H1 (cell line): ENCODE data around the gene ASTL. TPM values are rescaled to one million over a fixed set of nuclear protein-coding genes. Genes with fewer than 3 reads are reported as not detected.

ENCODE experiments used
- CTCF ChIA-PET: fragments of 300-600 bp; sonication (Branson Sonifier 250); formaldehyde crosslinking; loops from one replicate; lab custom pipeline; 2021; ENCODE audit not compliant: partially characterized antibody; lab: Charles Lee
- POLR2A ChIA-PET: fragments of 300-600 bp; sonication (Branson Sonifier 250); formaldehyde crosslinking; loops from one replicate; lab custom pipeline; 2021; ENCODE audit warnings: inconsistent platforms; ENCODE audit not compliant: partially characterized antibody; lab: Charles Lee
- DNase-seq, 2 experiments: peaks; one replicate each; pipeline versions ENCODE4 v3.0.0 to v3.0.0-alpha.2; 2010 to 2022; ENCODE audit warnings: low spot score in 2 of 2, low read depth in 1 of 2, mixed read lengths in 1 of 2
- FAIRE-seq: peaks from 2 replicates; lab custom pipeline; 2011; peaks lifted over from hg19 to GRCh38; lab: Jason Lieb, UNC
- H2AFZ ChIP-seq: 2 replicates; pipeline ENCODE4 v1.8.1; 2012; ENCODE audit warnings: low read length, inconsistent platforms
- H2AK5ac ChIP-seq: 2 replicates; pipeline ENCODE4 v1.6.1; 2013; ENCODE audit warnings: low read depth, low read length
- H2BK120ac ChIP-seq: replicated peaks from 2 replicates; pipeline ENCODE3; 2013; ENCODE audit warnings: low read depth, low read length, inconsistent platforms
- H2BK12ac ChIP-seq: 2 replicates; pipeline ENCODE4 v1.6.1; 2013; ENCODE audit warnings: low read depth, low read length
- H2BK15ac ChIP-seq: 2 replicates; pipeline ENCODE4 v1.6.1; 2013; ENCODE audit warnings: low read length
- H2BK20ac ChIP-seq: 2 replicates; pipeline ENCODE4 v1.6.1; 2013; ENCODE audit warnings: low read length
- H2BK5ac ChIP-seq: 2 replicates; pipeline ENCODE4 v1.6.1; 2013; ENCODE audit warnings: low read depth, low read length
- H3K14ac ChIP-seq: 2 replicates; pipeline ENCODE4 v1.6.1; 2013; ENCODE audit warnings: inconsistent platforms; ENCODE audit not compliant: insufficient read length
- H3K18ac ChIP-seq: 2 replicates; pipeline ENCODE4 v1.6.1; 2013; ENCODE audit warnings: low read length; ENCODE audit errors: extremely low read depth
- H3K23ac ChIP-seq: 2 replicates; pipeline ENCODE4 v1.6.1; 2013; ENCODE audit warnings: inconsistent platforms; ENCODE audit not compliant: insufficient read length
- H3K23me2 ChIP-seq: 2 replicates; pipeline ENCODE4 v1.6.1; 2013; ENCODE audit warnings: low read depth, low read length
- H3K27ac ChIP-seq: 2 replicates; pipeline ENCODE4 v1.6.1; 2011; ENCODE audit warnings: low read depth, low read length, inconsistent platforms
- H3K27me3 ChIP-seq, 4 experiments: replicated peaks in 1 of 4; 1 replicate in 1 of 4; 2 replicates in 3 of 4; pipeline versions ENCODE4 v1.6.1 to v1.8.1; 2011 to 2013; ENCODE audit warnings: low read length in 3 of 4, mild to moderate bottlenecking in 3 of 4, inconsistent platforms in 2 of 4, mixed read lengths in 2 of 4, moderate library complexity in 1 of 4; ENCODE audit not compliant: control insufficient read depth in 3 of 4, insufficient read depth in 3 of 4; ENCODE audit errors: extremely low read depth in 1 of 4
- H3K36me3 ChIP-seq, 4 experiments: 2 replicates each; pipeline versions ENCODE4 v1.6.1 to v1.8.1; 2011 to 2013; ENCODE audit warnings: mild to moderate bottlenecking in 4 of 4, low read length in 3 of 4, moderate library complexity in 2 of 4, control low read depth in 1 of 4, inconsistent platforms in 1 of 4; ENCODE audit not compliant: insufficient read depth in 4 of 4, control insufficient read depth in 2 of 4
- H3K4ac ChIP-seq: replicated peaks from 2 replicates; pipeline ENCODE3; 2013; ENCODE audit warnings: low read length, low read depth, mixed read lengths, inconsistent platforms; ENCODE audit not compliant: insufficient read length
- H3K4me1 ChIP-seq, 4 experiments: replicated peaks in 1 of 4; 1 replicate in 1 of 4; 2 replicates in 3 of 4; pipeline versions ENCODE4 v1.6.1 to v1.8.1; 2011 to 2013; ENCODE audit warnings: low read length in 3 of 4, inconsistent platforms in 2 of 4, mixed read lengths in 1 of 4; ENCODE audit not compliant: insufficient read depth in 4 of 4, control insufficient read depth in 3 of 4
- H3K4me2 ChIP-seq, 2 experiments: 2 replicates each; pipeline versions ENCODE4 v1.6.1 to v1.8.1; 2011 to 2013; ENCODE audit warnings: low read depth in 2 of 2, low read length in 2 of 2, control low read depth in 1 of 2, inconsistent platforms in 1 of 2, mild to moderate bottlenecking in 1 of 2; ENCODE audit not compliant: insufficient read depth in 1 of 2
- H3K4me3 ChIP-seq, 4 experiments: fragments of 200-600, 300-600 bp in 1 of 4; sonication (generic), shearing (Covaris generic), sonication (Bioruptor Twin) in 1 of 4; 2 replicates each; pipeline versions ENCODE4 v1.5.1 to v1.8.1; 2011 to 2016; ENCODE audit warnings: low read length in 4 of 4, low read depth in 3 of 4, control low read depth in 2 of 4, inconsistent platforms in 2 of 4, mild to moderate bottlenecking in 2 of 4, mixed read lengths in 1 of 4, moderate library complexity in 1 of 4; ENCODE audit not compliant: insufficient read depth in 2 of 4; ENCODE audit errors: extremely low read depth in 1 of 4
- H3K56ac ChIP-seq: replicated peaks from 2 replicates; pipeline ENCODE3; 2013; ENCODE audit warnings: low read depth, mild to moderate bottlenecking, mixed read lengths, low read length, inconsistent platforms; ENCODE audit not compliant: insufficient read length
- H3K79me1 ChIP-seq: 2 replicates; pipeline ENCODE4 v1.6.1; 2013; ENCODE audit warnings: low read depth, low read length, control low read depth
- H3K79me2 ChIP-seq, 2 experiments: 2 replicates each; pipeline versions ENCODE4 v1.6.1 to v1.8.1; 2012 to 2013; ENCODE audit warnings: low read length in 2 of 2, mild to moderate bottlenecking in 2 of 2, inconsistent platforms in 1 of 2; ENCODE audit not compliant: insufficient read depth in 2 of 2, control insufficient read depth in 1 of 2
- H3K9ac ChIP-seq, 4 experiments: replicated peaks in 1 of 4; 1 replicate in 1 of 4; 2 replicates in 3 of 4; pipeline versions ENCODE4 v1.6.1 to v1.8.1; 2011 to 2013; ENCODE audit warnings: low read depth in 3 of 4, low read length in 3 of 4, control low read depth in 2 of 4, mild to moderate bottlenecking in 2 of 4, moderate library complexity in 2 of 4, inconsistent platforms in 1 of 4; ENCODE audit errors: extremely low read depth in 1 of 4
- H3K9me3 ChIP-seq, 2 experiments: 2 replicates each; pipeline versions ENCODE4 v1.6.1 to v1.8.1; 2012 to 2013; ENCODE audit warnings: mild to moderate bottlenecking in 2 of 2, moderate library complexity in 2 of 2, control low read depth in 1 of 2, inconsistent platforms in 1 of 2, low read depth in 1 of 2, low read length in 1 of 2, mixed read lengths in 1 of 2; ENCODE audit not compliant: insufficient read depth in 2 of 2
- H4K20me1 ChIP-seq, 2 experiments: replicated peaks in 1 of 2; 2 replicates each; pipeline versions ENCODE3 to v1.8.1; 2011 to 2013; ENCODE audit warnings: inconsistent platforms in 2 of 2, low read length in 2 of 2, mild to moderate bottlenecking in 1 of 2; ENCODE audit not compliant: insufficient read depth in 2 of 2, control insufficient read depth in 1 of 2
- H4K5ac ChIP-seq: 2 replicates; pipeline ENCODE4 v1.6.1; 2013; ENCODE audit warnings: low read length, low read depth, mixed read lengths, inconsistent platforms; ENCODE audit not compliant: insufficient read length
- H4K8ac ChIP-seq: 2 replicates; pipeline ENCODE4 v1.8.0; 2013; ENCODE audit warnings: mild to moderate bottlenecking, moderate library complexity, low read length, inconsistent platforms; ENCODE audit not compliant: insufficient read depth; ENCODE audit errors: extremely low read depth
- H4K91ac ChIP-seq: replicated peaks from 2 replicates; pipeline ENCODE3; 2013; ENCODE audit warnings: low read length, mixed read lengths, inconsistent platforms; ENCODE audit not compliant: insufficient read length
- EP300 ChIP-seq, 2 experiments: IDR thresholded peaks; 1 replicate in 1 of 2; 2 replicates in 1 of 2; pipeline ENCODE4 v1.6.1; 2011 to 2012; ENCODE audit warnings: low read depth in 2 of 2, low read length in 2 of 2, mild to moderate bottlenecking in 2 of 2, borderline replicate concordance in 1 of 2, inconsistent platforms in 1 of 2, moderate library complexity in 1 of 2
- JUND ChIP-seq: IDR thresholded peaks from 2 replicates; pipeline ENCODE4 v1.6.1; 2011; ENCODE audit warnings: mild to moderate bottlenecking, improper control_type of control experiment, low read length
- RAD21 ChIP-seq, 2 experiments: IDR thresholded peaks in 1 of 2; conservative IDR thresholded peaks in 1 of 2; 2 replicates each; pipeline ENCODE4 v1.6.1; 2011; ENCODE audit warnings: low read depth in 2 of 2, low read length in 2 of 2, improper control_type of control experiment in 1 of 2, inconsistent platforms in 1 of 2, mild to moderate bottlenecking in 1 of 2, moderate library complexity in 1 of 2
- WGBS, 2 experiments: shearing (Covaris generic) in 1 of 2; methylation state at CpG; one replicate each; pipeline versions ENCODE4 v1.1.6 to v1.1.7; 2013 to 2015; ENCODE audit warnings: low lambda C conversion rate in 2 of 2, mixed read lengths in 2 of 2, inconsistent platforms in 1 of 2, low coverage in 1 of 2, missing lambda C conversion rate in 1 of 2; ENCODE audit not compliant: insufficient replicate concordance in 2 of 2, insufficient coverage in 1 of 2, insufficient read length in 1 of 2; ENCODE audit errors: extremely low coverage in 1 of 2, missing lambda C conversion rate in 1 of 2; 5-methylcytosine and 5-hydroxymethylcytosine counted together
- long read RNA-seq, 2 experiments: library from RNA in 1 of 2; library from capped mRNA in 1 of 2; stranded (forward); transcript quantifications; one replicate each; pipeline ENCODE4 v2.0.0, GENCODE V29; 2021; ENCODE audit warnings: inconsistent platforms in 1 of 2
- polyA minus RNA-seq, 3 experiments: library from RNA; depleted of rRNA, polyadenylated mRNA; stranded (reverse); fragments of >200 nt; gene quantifications; 1 replicate in 2 of 3; 2 replicates in 1 of 3; pipeline ENCODE4 v1.2.3, GENCODE V29; 2011
- polyA plus RNA-seq, 7 experiments: library from polyadenylated mRNA; depleted of rRNA in 3 of 7; stranded (reverse) in 5 of 7; unstranded in 2 of 7; fragments of >200 nt in 5 of 7; fragments of 200-250 nt in 2 of 7; gene quantifications; 1 replicate in 5 of 7; 2 replicates in 1 of 7; 4 replicates in 1 of 7; pipeline versions ENCODE4 v1.2.1 to v1.2.3, GENCODE V29; 2011 to 2013; ENCODE audit warnings: missing spikeins in 2 of 7, mixed read lengths in 2 of 7
- total RNA-seq: library from RNA; stranded (reverse); fragmentation: NEBNext Ultra II Directional; extraction: Animal tissue kit (Norgen Biotek cat#: 25700); gene quantifications from 2 replicates; pipeline ENCODE4 v1.2.1, GENCODE V29; 2021
- TF ChIP-seq, protein P1 (sequence below): IDR thresholded peaks from 2 replicates; pipeline ENCODE4 v1.6.1; 2011; ENCODE audit warnings: low read depth, mild to moderate bottlenecking, low read length; ENCODE audit not compliant: insufficient read depth

Gene ASTL
- 0.60 and 0.75 TPM in 2 replicates for total RNA-seq
- polyA plus RNA-seq (2011; rRNA removed): 1.4 and 2.2 TPM in 2 replicates
- 1.4 TPM for polyA plus RNA-seq (2011; cell fraction: cytosol; rRNA removed)
- 2.5 TPM for polyA plus RNA-seq (2011; cell fraction: nucleus; rRNA removed)
- 0.28 to 1.2 TPM (median 0.73 TPM) in 4 replicates for polyA plus RNA-seq (2012, experiment 1 of 2)
- 0.54 TPM for polyA plus RNA-seq (2012, experiment 2 of 2)
- 0.67 TPM for polyA plus RNA-seq (2013, experiment 1 of 2)
- polyA plus RNA-seq (2013, experiment 2 of 2): 0.46 TPM
- 1.2 and 1.6 TPM in 2 replicates for polyA minus RNA-seq (2011; rRNA and poly(A)+ RNA removed)
- 1.8 TPM for polyA minus RNA-seq (2011; cell fraction: cytosol; rRNA and poly(A)+ RNA removed)
- polyA minus RNA-seq (2011; cell fraction: nucleus; rRNA and poly(A)+ RNA removed): 1.8 TPM
- long read RNA-seq, experiment 1: 0 reads
- long read RNA-seq, experiment 2: 0 reads

DNA sequence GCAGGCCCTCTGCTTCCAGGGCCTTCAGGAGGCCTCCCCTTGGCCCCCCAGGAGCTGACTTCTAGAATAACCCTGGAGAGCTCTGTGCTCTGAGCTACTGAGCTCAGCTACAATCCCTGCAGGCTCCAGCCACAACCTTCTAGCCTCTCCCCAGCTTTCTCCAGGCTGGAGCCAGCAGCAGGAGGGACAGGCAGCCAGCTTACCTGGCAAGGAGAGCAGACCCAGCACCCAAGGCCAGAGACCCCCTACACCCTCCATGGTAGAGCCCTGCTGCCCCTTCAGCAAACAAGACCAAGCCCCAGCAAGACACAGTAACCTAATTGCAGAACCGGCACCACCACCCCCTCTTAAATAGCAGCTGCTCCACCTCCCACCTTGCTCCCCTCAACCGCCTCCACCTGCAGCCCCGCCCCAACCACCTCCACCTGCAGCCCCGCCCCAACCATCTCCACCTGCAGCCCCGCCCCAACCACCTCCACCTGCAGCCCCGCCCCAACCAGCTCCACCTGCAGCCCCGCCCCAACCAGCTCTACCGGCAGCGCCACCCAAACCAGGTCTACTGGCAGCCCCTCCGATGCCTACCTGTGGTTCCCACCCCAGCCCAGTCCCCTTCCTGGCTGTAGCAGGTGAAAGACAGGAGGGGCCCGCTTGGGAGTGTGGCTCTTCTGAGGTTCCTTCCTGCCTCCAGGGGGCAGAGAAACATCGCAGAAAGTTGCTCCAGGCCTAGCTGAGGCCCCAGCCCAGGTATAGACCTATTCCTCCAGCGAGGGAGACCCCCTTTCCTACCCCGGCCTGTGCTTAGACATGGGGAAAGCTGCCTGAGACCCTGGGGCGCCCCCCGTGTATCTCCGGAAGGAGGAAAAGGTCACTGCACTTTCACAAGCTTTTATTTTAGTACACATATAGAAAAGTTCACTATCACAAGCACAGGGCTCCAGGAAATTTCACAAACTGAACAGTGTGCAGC is at the start of gene ASTL:
Gene ASTL, minus strand, starts transcription at position 324 of the 967 bp plus-strand sequence. Its CDS starts 66 bp downstream, at position 258.
- Histone ChIP-seq H2BK20ac (peak within 1 kb of the TSS; percentile 18; the same call in 1 of the 2 replicates), H4K5ac (peak within 1 kb of the TSS; percentile 27), H2BK12ac (peak within 1 kb of the TSS; percentile 50; the same call in 1 of the 2 replicates), H2BK15ac (peak within 1 kb of the TSS; percentile 98), H2AK5ac (no peak within 1 kb of the TSS), H3K23ac (no peak within 1 kb of the TSS), H3K79me1 (no peaks in the 10 kb centered on the region), H3K4ac (peak within 1 kb of the TSS; percentile 60), H2BK120ac (no peak within 1 kb of the TSS), H2BK5ac (peak within 1 kb of the TSS; percentile 39; the same call in 1 of the 2 replicates), H3K14ac (no peak within 1 kb of the TSS), H3K56ac (no peak within 1 kb of the TSS), H2AFZ (0 out of 2 replicates have a peak within 1 kb of the TSS, but pooled peaks have one; percentile 25), H3K18ac (peak within 1 kb of the TSS; percentile 51; the same call in 1 of the 2 replicates), H3K4me1 (peaks cover 0 to 13% (median 6%) of the 10 kb centered on the region in 4 experiments; a peak in 5 of 7 replicates), H4K8ac (no peak within 1 kb of the TSS), H3K4me3 (peak within 1 kb of the TSS in 1 of 4 experiments; percentile 39; a peak in 2 of 8 replicates), H3K36me3 (no peaks in the 10 kb centered on the region), H4K20me1 (no peaks in the 10 kb centered on the region), H3K27me3 (no peaks in the 10 kb centered on the region), H3K27ac (no peak within 1 kb of the TSS), H3K79me2 (no peaks in the 10 kb centered on the region), H3K23me2 (no peaks in the 10 kb centered on the region), H4K91ac (peak within 1 kb of the TSS; percentile 23), H3K9me3 (no peaks in the 10 kb centered on the region), H3K4me2 (peak within 1 kb of the TSS; percentile 0 to 52; a peak in 2 of 4 replicates), H3K9ac (no peak within 1 kb of the TSS)
- 15% methylated on average over 9 of the region's 17 CpGs; no CpG with 5 or more reads in 1 of the 2 experiments for WGBS, 2 experiments
- CTCF ChIA-PET: interaction anchor here (0.6 to 13.4 kb wide), 43 partner anchors 8 to 269 kb away, joined by 3 to 155 read pairs (median 5); partner anchors contain the start of genes ANKRD36C and CIAO1
- FAIRE-seq (no peak), DNase-seq (peak; percentile 85 to 88)
- POLR2A ChIA-PET: interaction anchor here (0.9 to 2.1 kb wide), 6 partner anchors 9 to 129 kb away, joined by 3 to 11 read pairs (median 4); no protein-coding TSS in a partner anchor
- TF ChIP-seq EP300 (IDR thresholded peaks at IDR 0.05; ENCODE audit: borderline replicate concordance in 1 of 2, low read depth in 2 of 2, low read length in 2 of 2): peak in 1 of 2 experiments; percentile 37; a peak in 1 of 3 replicates
- TF ChIP-seq JUND: no peak
- TF ChIP-seq, protein P1, sequence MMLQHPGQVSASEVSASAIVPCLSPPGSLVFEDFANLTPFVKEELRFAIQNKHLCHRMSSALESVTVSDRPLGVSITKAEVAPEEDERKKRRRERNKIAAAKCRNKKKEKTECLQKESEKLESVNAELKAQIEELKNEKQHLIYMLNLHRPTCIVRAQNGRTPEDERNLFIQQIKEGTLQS: no peak
- peak; percentile 87 to 90 for TF ChIP-seq RAD21 (IDR thresholded peaks at IDR 0.05 in 1 of 2, conservative IDR thresholded peaks at IDR 0.05 in 1 of 2; ENCODE audit: low read depth in 2 of 2, low read length in 2 of 2)
